Hippocampal formation (tissue), 2 donors: ENCODE measurements around the gene SYVN1.
"Not testable (repeated sequence)": the region's sequence is repeated elsewhere in the genome, so short reads cannot be mapped to it uniquely, and the experiment has no call there.

Experiments used
- DNase-seq, 2 donors: peaks; one replicate each; lab custom pipeline; 2025; lab: John Stamatoyannopoulos, UW

SYVN1 gene

GRCh38 chr11:65151331-65151899 lies 17.1 kb upstream of the SYVN1 start:
- no peak for DNase-seq

GRCh38 chr11:65150509-65151299 lies 16.4 kb upstream of the SYVN1 start:
- peak; percentile 46 to 48 for DNase-seq

- not testable (repeated sequence) for DNase-seq
These were observed 15.8 kb upstream of the SYVN1 start for GRCh38 chr11:65150131-65150508.

GRCh38 chr11:65148657-65149056 lies 14.3 kb upstream of the SYVN1 start:
- no peak for DNase-seq

- DNase-seq: no peak
These were observed 13.2 kb upstream of the SYVN1 start for GRCh38 chr11:65147352-65148075.

GRCh38 chr11:65141896-65142494 lies 7.7 kb upstream of the SYVN1 start:
- no peak for DNase-seq

GRCh38 chr11:65136515-65137096 lies 2.3 kb upstream of the SYVN1 start:
- no peak for DNase-seq

- DNase-seq: no peak
These were observed 1.4 kb upstream of the SYVN1 start for GRCh38 chr11:65135633-65136145.

- DNase-seq: peak; percentile 81 to 90
These were observed 773 bp upstream of the SYVN1 start for GRCh38 chr11:65134952-65135632.

GRCh38 chr11:65133724-65134123 lies 595 bp downstream of the SYVN1 start:
- DNase-seq: no peak

GRCh38 chr11:65132988-65133700 lies 1.2 kb downstream of the SYVN1 start:
- no peak for DNase-seq

GRCh38 chr11:65132238-65132987 lies 1.9 kb downstream of the SYVN1 start:
- DNase-seq: no peak

- no peak for DNase-seq
These were observed 2.5 kb downstream of the SYVN1 start for GRCh38 chr11:65131895-65132237.

GRCh38 chr11:65131417-65131776 lies 2.9 kb downstream of the SYVN1 start:
- no peak for DNase-seq

- no peak for DNase-seq
These were observed 3.5 kb downstream of the SYVN1 start for GRCh38 chr11:65130631-65131416.

GRCh38 chr11:65129649-65130441 lies 4.5 kb downstream of the SYVN1 start:
- DNase-seq: no peak

GRCh38 chr11:65128182-65129145 lies 5.9 kb downstream of the SYVN1 start:
- DNase-seq: no peak
